HepG2 (cell line): ENCODE data around the gene SDC1. TPM values are rescaled to one million over a fixed set of nuclear protein-coding genes. Genes with fewer than 3 reads are reported as not detected.

Experiments used
- CREB3 ChIP-seq: sonication (generic); formaldehyde crosslinking; IDR thresholded peaks from 2 replicates; pipeline ENCODE4 v1.5.0; 2020; ENCODE audit warnings: missing genetic modification reagents
- FOSL1 ChIP-seq: sonication (generic); formaldehyde crosslinking; IDR thresholded peaks from 2 replicates; pipeline ENCODE4 v1.9.0; 2021; ENCODE audit warnings: missing genetic modification reagents, borderline replicate concordance
- FOXA1 ChIP-seq, 2 experiments: fragments of 450-650 bp in 1 of 2; sonication (generic) in 1 of 2; formaldehyde crosslinking in 1 of 2; IDR thresholded peaks; 2 replicates each; pipeline versions ENCODE4 v1.4.0 to v1.6.1; 2016 to 2020; ENCODE audit warnings: missing genetic modification reagents in 1 of 2
- FOXK2 ChIP-seq: fragments of 450-650 bp; IDR thresholded peaks from 2 replicates; pipeline ENCODE4 v1.6.1; 2016
- GABPA ChIP-seq, 2 experiments: IDR thresholded peaks; 2 replicates each; pipeline ENCODE4 v1.6.1; 2011 to 2016; ENCODE audit warnings: low read depth in 2 of 2, low read length in 1 of 2, missing biosample characterization in 1 of 2, missing genetic modification characterization in 1 of 2
- HNF4G ChIP-seq, 2 experiments: sonication (generic) in 1 of 2; formaldehyde crosslinking in 1 of 2; IDR thresholded peaks; 2 replicates each; pipeline versions ENCODE4 v1.4.0 to v1.6.1; 2011 to 2020; ENCODE audit warnings: borderline replicate concordance in 2 of 2, low read depth in 2 of 2, mild to moderate bottlenecking in 2 of 2, low read length in 1 of 2, missing genetic modification reagents in 1 of 2, moderate library complexity in 1 of 2
- HOXA9 ChIP-seq: sonication (generic); formaldehyde crosslinking; IDR thresholded peaks from 2 replicates; pipeline ENCODE4 v1.8.1; 2022; ENCODE audit warnings: missing genetic modification reagents, mild to moderate bottlenecking, moderate library complexity, borderline replicate concordance
- NFE2 ChIP-seq: sonication (generic); formaldehyde crosslinking; IDR thresholded peaks from 2 replicates; pipeline ENCODE4 v1.4.0; 2020; ENCODE audit warnings: missing genetic modification reagents
- ONECUT2 ChIP-seq: sonication (generic); formaldehyde crosslinking; IDR thresholded peaks from 2 replicates; pipeline ENCODE4 v1.4.0; 2020; ENCODE audit warnings: missing genetic modification reagents
- SETDB1 ChIP-seq: sonication (generic); formaldehyde crosslinking; IDR thresholded peaks from 2 replicates; pipeline ENCODE4 v1.5.1; 2020; ENCODE audit warnings: missing genetic modification reagents, mild to moderate bottlenecking, borderline replicate concordance
- SMARCE1 ChIP-seq: fragments of 450-650 bp; IDR thresholded peaks from 2 replicates; pipeline ENCODE4 v1.6.1; 2017; ENCODE audit warnings: borderline replicate concordance
- TGIF2 ChIP-seq: IDR thresholded peaks from 2 replicates; pipeline ENCODE4 v1.6.1; 2016; ENCODE audit warnings: control low read depth, missing compliant biosample characterization
- YEATS4 ChIP-seq: sonication (generic); formaldehyde crosslinking; IDR thresholded peaks from 2 replicates; pipeline ENCODE4 v1.4.0; 2020; ENCODE audit warnings: missing genetic modification reagents, borderline replicate concordance
- ZBTB20 ChIP-seq: sonication (generic); formaldehyde crosslinking; IDR thresholded peaks from 2 replicates; pipeline ENCODE4 v1.8.1; 2023; ENCODE audit warnings: missing genetic modification reagents, low read depth, mild to moderate bottlenecking, borderline replicate concordance
- ZFP41 ChIP-seq: sonication (generic); formaldehyde crosslinking; IDR thresholded peaks from 2 replicates; pipeline ENCODE4 v1.4.0; 2020; ENCODE audit warnings: mild to moderate bottlenecking, missing genetic modification reagents, borderline replicate concordance
- ZKSCAN5 ChIP-seq: sonication (generic); formaldehyde crosslinking; IDR thresholded peaks from 2 replicates; pipeline ENCODE4 v1.5.1; 2020; ENCODE audit warnings: mild to moderate bottlenecking, missing genetic modification reagents
- ZNF207 ChIP-seq: fragments of 450-650 bp; IDR thresholded peaks from 2 replicates; pipeline ENCODE4 v1.6.1; 2016; ENCODE audit warnings: antibody characterized with exemption, borderline replicate concordance
- ZNF230 ChIP-seq: sonication (generic); formaldehyde crosslinking; IDR thresholded peaks from 2 replicates; pipeline ENCODE4 v1.4.0; 2020; ENCODE audit warnings: mild to moderate bottlenecking, missing genetic modification reagents
- ZNF3 ChIP-seq: IDR thresholded peaks from 2 replicates; pipeline ENCODE4 v1.7.0; 2017; ENCODE audit warnings: inconsistent platforms
- ZNF33A ChIP-seq: sonication (generic); formaldehyde crosslinking; IDR thresholded peaks from 2 replicates; pipeline ENCODE4 v1.5.1; 2020; ENCODE audit warnings: missing genetic modification reagents, mild to moderate bottlenecking, moderate library complexity, borderline replicate concordance
- ZNF558 ChIP-seq: sonication (generic); formaldehyde crosslinking; IDR thresholded peaks from 2 replicates; pipeline ENCODE4 v1.9.0; 2022; ENCODE audit warnings: mild to moderate bottlenecking, missing genetic modification reagents, borderline replicate concordance
- ZNF563 ChIP-seq: sonication (generic); formaldehyde crosslinking; IDR thresholded peaks from 2 replicates; pipeline ENCODE4 v1.8.0; 2022; ENCODE audit warnings: mild to moderate bottlenecking, moderate library complexity, missing genetic modification reagents
- ZNF777 ChIP-seq: sonication (generic); formaldehyde crosslinking; IDR thresholded peaks from 2 replicates; pipeline ENCODE4 v1.4.0; 2020; ENCODE audit warnings: missing genetic modification reagents
- polyA plus RNA-seq, 8 experiments: library from polyadenylated mRNA; depleted of rRNA in 3 of 8; stranded (reverse) in 7 of 8; unstranded in 1 of 8; fragments of >200 nt; fragmentation: Illumina TruSeq in 4 of 8; extraction: Trizol in 4 of 8; gene quantifications; 2 replicates each; pipeline versions ENCODE4 v1.2.1 to v1.2.3, GENCODE V29; 2011 to 2016; ENCODE audit warnings: low read depth in 4 of 8, missing spikeins in 1 of 8, mixed read lengths in 1 of 8; ENCODE audit not compliant: insufficient read depth in 1 of 8
- total RNA-seq, 5 experiments: library from RNA; depleted of rRNA; stranded (reverse); fragments of >200 nt; fragmentation: Illumina TruSeq; extraction: Trizol; gene quantifications; 2 replicates each; pipeline ENCODE4 v1.2.3, GENCODE V29; 2016; ENCODE audit warnings: low read depth in 1 of 5
- TF ChIP-seq, protein P1 (sequence below): sonication (generic); formaldehyde crosslinking; IDR thresholded peaks from 2 replicates; pipeline ENCODE4 v1.9.0; 2021; ENCODE audit warnings: missing genetic modification reagents, mild to moderate bottlenecking, borderline replicate concordance
- TF ChIP-seq, protein P2 (sequence below): sonication (generic); formaldehyde crosslinking; conservative IDR thresholded peaks from 2 replicates; pipeline ENCODE4 v1.8.0; 2022; ENCODE audit warnings: low read depth, missing genetic modification reagents

The SDC1 gene
- total and polyA plus RNA-seq, 2 of the 13 experiments (the other 11 are each of a cell fraction or from before 2014, with no cell fraction given): 108 to 119 TPM

DNA sequence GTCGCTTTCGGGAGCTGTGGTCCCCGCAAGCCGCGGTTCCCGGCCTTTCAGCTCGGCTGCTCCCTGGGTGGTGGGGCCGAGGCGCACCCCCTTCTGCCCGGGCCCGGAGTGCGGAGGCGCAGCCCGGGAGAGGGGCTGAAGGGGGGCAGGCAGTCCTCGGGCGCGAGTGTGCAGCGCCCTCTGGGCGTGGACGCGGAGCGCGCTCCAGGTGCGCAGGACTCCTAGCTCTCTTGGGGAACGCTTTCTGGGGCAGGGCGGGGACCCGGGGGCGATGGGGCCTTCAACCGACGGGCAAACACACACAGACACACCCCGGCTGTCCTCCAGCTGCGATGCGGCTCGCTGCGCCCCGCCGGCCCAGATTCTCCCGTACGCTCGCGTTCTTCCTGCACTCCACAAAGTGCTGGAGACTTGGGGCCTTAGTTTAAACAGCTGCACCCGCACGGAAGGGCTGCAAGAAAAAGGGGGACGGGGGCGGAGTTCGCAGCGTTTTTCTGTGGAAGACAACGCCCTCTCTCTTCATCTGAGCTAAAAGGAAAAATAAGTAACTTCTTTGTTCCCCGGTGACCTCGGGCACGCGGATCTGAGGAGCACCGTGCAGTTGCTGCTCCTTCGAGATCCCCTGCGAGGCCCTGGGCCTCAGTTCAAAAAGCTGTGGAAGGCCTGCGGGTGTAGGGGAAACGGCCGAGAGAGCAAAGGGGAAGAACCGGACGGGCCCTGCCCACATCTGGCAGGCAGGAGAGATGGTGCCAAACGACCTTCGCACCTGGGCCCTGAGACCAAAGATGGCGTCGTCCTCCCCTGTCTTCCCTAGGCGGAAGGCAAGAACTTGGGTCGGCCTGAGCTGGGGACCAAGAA, 593 bp upstream of the SDC1 start (continued):
- no peak for TF ChIP-seq ZNF563 (CRISPR knock-in tag)
- TF ChIP-seq HNF4G (IDR thresholded peaks at IDR 0.05; ENCODE audit: borderline replicate concordance, low read depth, low read length): peak; percentile 84
- peak; percentile 64 for TF ChIP-seq HNF4G (CRISPR knock-in tag; IDR thresholded peaks at IDR 0.05; ENCODE audit: borderline replicate concordance, low read depth)
- TF ChIP-seq ZNF33A: no peak
- TF ChIP-seq HOXA9 (CRISPR knock-in tag): 0 out of 2 replicates have a peak, but pooled peaks have one; percentile 14
- TF ChIP-seq SMARCE1: no peak
- TF ChIP-seq TGIF2: no peak
- TF ChIP-seq FOXA1 (IDR thresholded peaks at IDR 0.05): no peak
- no peak; the same call in 1 of the 2 replicates for TF ChIP-seq FOXA1 (CRISPR knock-in tag; IDR thresholded peaks at IDR 0.05)
- TF ChIP-seq ZBTB20 (CRISPR knock-in tag): 0 out of 2 replicates have a peak, but pooled peaks have one; percentile 51
- peak; percentile 70; the same call in 1 of the 2 replicates for TF ChIP-seq YEATS4 (CRISPR knock-in tag)
- 0 out of 2 replicates have a peak, but pooled peaks have one; percentile 17 for TF ChIP-seq ZNF558 (CRISPR knock-in tag)
- TF ChIP-seq ZKSCAN5 (CRISPR knock-in tag): no peak
- TF ChIP-seq NFE2 (CRISPR knock-in tag): no peak
- no peak for TF ChIP-seq GABPA (IDR thresholded peaks at IDR 0.05; ENCODE audit: low read depth, low read length)
- TF ChIP-seq GABPA (CRISPR knock-in tag; IDR thresholded peaks at IDR 0.05; ENCODE audit: low read depth): no peak
- TF ChIP-seq FOXK2: no peak
- no peak for TF ChIP-seq ZNF207
- no peak for TF ChIP-seq ONECUT2 (CRISPR knock-in tag)
- TF ChIP-seq CREB3 (CRISPR knock-in tag): no peak
- TF ChIP-seq ZNF3: no peak
- no peak for TF ChIP-seq SETDB1 (CRISPR knock-in tag)
- TF ChIP-seq, protein P1, sequence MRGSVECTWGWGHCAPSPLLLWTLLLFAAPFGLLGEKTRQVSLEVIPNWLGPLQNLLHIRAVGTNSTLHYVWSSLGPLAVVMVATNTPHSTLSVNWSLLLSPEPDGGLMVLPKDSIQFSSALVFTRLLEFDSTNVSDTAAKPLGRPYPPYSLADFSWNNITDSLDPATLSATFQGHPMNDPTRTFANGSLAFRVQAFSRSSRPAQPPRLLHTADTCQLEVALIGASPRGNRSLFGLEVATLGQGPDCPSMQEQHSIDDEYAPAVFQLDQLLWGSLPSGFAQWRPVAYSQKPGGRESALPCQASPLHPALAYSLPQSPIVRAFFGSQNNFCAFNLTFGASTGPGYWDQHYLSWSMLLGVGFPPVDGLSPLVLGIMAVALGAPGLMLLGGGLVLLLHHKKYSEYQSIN (CRISPR knock-in tag): no peak
- TF ChIP-seq, protein P2, sequence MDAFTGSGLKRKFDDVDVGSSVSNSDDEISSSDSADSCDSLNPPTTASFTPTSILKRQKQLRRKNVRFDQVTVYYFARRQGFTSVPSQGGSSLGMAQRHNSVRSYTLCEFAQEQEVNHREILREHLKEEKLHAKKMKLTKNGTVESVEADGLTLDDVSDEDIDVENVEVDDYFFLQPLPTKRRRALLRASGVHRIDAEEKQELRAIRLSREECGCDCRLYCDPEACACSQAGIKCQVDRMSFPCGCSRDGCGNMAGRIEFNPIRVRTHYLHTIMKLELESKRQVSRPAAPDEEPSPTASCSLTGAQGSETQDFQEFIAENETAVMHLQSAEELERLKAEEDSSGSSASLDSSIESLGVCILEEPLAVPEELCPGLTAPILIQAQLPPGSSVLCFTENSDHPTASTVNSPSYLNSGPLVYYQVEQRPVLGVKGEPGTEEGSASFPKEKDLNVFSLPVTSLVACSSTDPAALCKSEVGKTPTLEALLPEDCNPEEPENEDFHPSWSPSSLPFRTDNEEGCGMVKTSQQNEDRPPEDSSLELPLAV: no peak
- peak; percentile 84; the same call in 1 of the 2 replicates for TF ChIP-seq ZNF777
- TF ChIP-seq ZNF230 (CRISPR knock-in tag): 0 out of 2 replicates have a peak, but pooled peaks have one; percentile 41
- peak; percentile 70; the same call in 1 of the 2 replicates for TF ChIP-seq ZFP41 (CRISPR knock-in tag)
- TF ChIP-seq FOSL1: no peak
